Sigmoid colon (tissue), 3 donors: ENCODE measurements around the gene FAM24A.

ENCODE experiments used
- CTCF ChIP-seq, 4 experiments: fragments of 450-650 bp in 3 of 4; fragments of 200-600 bp in 1 of 4; IDR thresholded peaks; one replicate each; pipeline ENCODE4 v1.5.1; 2016 to 2019; ENCODE audit warnings: antibody characterized with exemption in 4 of 4, mild to moderate bottlenecking in 3 of 4, moderate library complexity in 2 of 4
- POLR2A ChIP-seq, 2 donors: fragments of 450-650 bp; IDR thresholded peaks; one replicate each; pipeline ENCODE4 v1.6.1; 2016; ENCODE audit warnings: antibody characterized with exemption in 2 of 2, mild to moderate bottlenecking in 2 of 2, moderate library complexity in 2 of 2

GRCh38 chr10:122955892-122956291, 45.5 kb downstream of the FAM24A start:
- TF ChIP-seq CTCF (IDR thresholded peaks at IDR 0.05) (no peak), POLR2A (IDR thresholded peaks at IDR 0.05) (no peak)
